Hepatocyte (in vitro differentiated cells): ENCODE results near the gene ZDHHC4. TPM values are rescaled to one million over a fixed set of nuclear protein-coding genes. Genes with fewer than 3 reads are reported as not detected.

Experiments used
- DNase-seq: peaks from one replicate; pipeline ENCODE4 v3.0.0-alpha.2; 2016; ENCODE audit warnings: low spot score
- H2AFZ ChIP-seq: fragments of 200-600 bp; sonication (generic); 2 replicates; pipeline ENCODE4 v1.6.0; 2016; ENCODE audit warnings: antibody characterized with exemption, mild to moderate bottlenecking
- H3K27ac ChIP-seq: fragments of 200-600 bp; sonication (generic); 2 replicates; pipeline ENCODE4 v1.5.1; 2016; ENCODE audit warnings: mild to moderate bottlenecking
- H3K27me3 ChIP-seq: fragments of 200-600 bp; sonication (generic); 2 replicates; pipeline ENCODE4 v1.6.1; 2016
- H3K36me3 ChIP-seq: fragments of 200-600 bp; sonication (generic); replicated peaks from 2 replicates; pipeline ENCODE4 v1.5.1; 2016; ENCODE audit warnings: low read depth; ENCODE audit not compliant: insufficient read depth
- H3K4me1 ChIP-seq: fragments of 200-600 bp; sonication (generic); 2 replicates; pipeline ENCODE4 v1.5.1; 2016; ENCODE audit warnings: mild to moderate bottlenecking, moderate library complexity; ENCODE audit not compliant: insufficient read depth
- H3K4me2 ChIP-seq: fragments of 200-600 bp; sonication (generic); 2 replicates; pipeline ENCODE4 v1.6.0; 2016
- H3K4me3 ChIP-seq: fragments of 200-600 bp; sonication (generic); 2 replicates; pipeline ENCODE4 v1.5.1; 2016; ENCODE audit warnings: mild to moderate bottlenecking
- H3K79me2 ChIP-seq: fragments of 200-600 bp; sonication (generic); 2 replicates; pipeline ENCODE4 v1.6.0; 2017; ENCODE audit warnings: mild to moderate bottlenecking
- H3K9me2 ChIP-seq: fragments of 200-600 bp; sonication (generic); replicated peaks from 2 replicates; pipeline ENCODE4 v1.6.0; 2017; ENCODE audit warnings: mild to moderate bottlenecking; ENCODE audit not compliant: insufficient read depth
- H3K9me3 ChIP-seq: fragments of 200-600 bp; sonication (generic); 2 replicates; pipeline ENCODE4 v1.5.1; 2016; ENCODE audit warnings: low read depth, mild to moderate bottlenecking
- H4K20me1 ChIP-seq: fragments of 200-600 bp; sonication (generic); 2 replicates; pipeline ENCODE4 v1.6.0; 2016; ENCODE audit warnings: mild to moderate bottlenecking; ENCODE audit not compliant: insufficient read depth, poor library complexity, severe bottlenecking
- CTCF ChIP-seq: fragments of 200-600 bp; sonication (generic); IDR thresholded peaks from 2 replicates; pipeline ENCODE4 v1.5.1; 2016; ENCODE audit warnings: antibody characterized with exemption, mild to moderate bottlenecking; ENCODE audit not compliant: poor library complexity
- EZH2 ChIP-seq: fragments of 200-600 bp; sonication (generic); IDR thresholded peaks from 2 replicates; pipeline ENCODE4 v1.6.1; 2016; ENCODE audit warnings: antibody characterized with exemption, mild to moderate bottlenecking, borderline replicate concordance
- EZH2phosphoT487 ChIP-seq: fragments of 200-600 bp; sonication (generic); IDR thresholded peaks from one replicate; pipeline ENCODE4 v1.6.1; 2018; ENCODE audit warnings: antibody characterized with exemption, mild to moderate bottlenecking, low read depth, moderate library complexity; ENCODE audit not compliant: unreplicated experiment, severe bottlenecking
- WGBS: methylation state at CpG from one replicate; pipeline ENCODE4 v1.1.6; 2016; ENCODE audit warnings: low lambda C conversion rate; ENCODE audit errors: missing lambda C conversion rate; 5-methylcytosine and 5-hydroxymethylcytosine counted together
- polyA plus RNA-seq: library from polyadenylated mRNA; unstranded; fragments of >200 nt; fragmentation: Nextera tagmentation; extraction: Ambion mirVana; gene quantifications from 2 replicates; pipeline ENCODE4 v1.2.1, GENCODE V29; 2016
- total RNA-seq: library from RNA; depleted of rRNA; stranded (reverse); fragments of >200 nt; gene quantifications from 2 replicates; pipeline ENCODE4 v1.2.3, GENCODE V29; 2014

ZDHHC4 gene
- total and polyA plus RNA-seq, 2 experiments from 2014 or later = 60.4 to 109 TPM

GRCh38 chr7:6614953-6615722 is 37.9 kb downstream of the ZDHHC4 start, which contains the start of gene ZNF853:
TSS of gene ZNF853 (plus strand) at chr7:6615610. CDS start at chr7:6616175, 565 bp downstream.
- no peaks in the 10 kb centered on the region for H3K9me3 ChIP-seq
- peak within 1 kb of the TSS; percentile 98 for H3K4me2 ChIP-seq
- TF ChIP-seq CTCF (no peak), EZH2 (no peak), EZH2phosphoT487 (no peak)
- no peaks in the 10 kb centered on the region for H3K36me3 ChIP-seq
- WGBS = 4% methylated on average over 43 of the region's 91 CpGs
- H3K4me1 ChIP-seq = no peaks in the 10 kb centered on the region
- no peaks in the 10 kb centered on the region for H3K79me2 ChIP-seq
- H3K27ac ChIP-seq = no peak within 1 kb of the TSS
- H4K20me1 ChIP-seq = no peaks in the 10 kb centered on the region
- H3K27me3 ChIP-seq = no peaks in the 10 kb centered on the region
- peak; percentile 46 for DNase-seq
- H3K4me3 ChIP-seq = peak within 1 kb of the TSS; percentile 83
- no peaks in the 10 kb centered on the region for H3K9me2 ChIP-seq
- peak within 1 kb of the TSS; percentile 95 for H2AFZ ChIP-seq

- no peak overlapping the region for H3K27ac ChIP-seq
- H3K36me3 ChIP-seq = no peaks in the 10 kb centered on the region
- H2AFZ ChIP-seq = peak overlapping the region; percentile 86
- no peaks in the 10 kb centered on the region for H3K9me3 ChIP-seq
- peak overlapping the region; percentile 98 for H3K4me2 ChIP-seq
- TF ChIP-seq EZH2 = no peak
- TF ChIP-seq CTCF = no peak
- TF ChIP-seq EZH2phosphoT487 = no peak
- 21% methylated on average over 33 of the region's 63 CpGs for WGBS
- no peaks in the 10 kb centered on the region for H3K9me2 ChIP-seq
- no peaks in the 10 kb centered on the region for H3K79me2 ChIP-seq
- no peaks in the 10 kb centered on the region for H3K27me3 ChIP-seq
- peak overlapping the region; percentile 83 for H3K4me3 ChIP-seq
- H4K20me1 ChIP-seq = no peaks in the 10 kb centered on the region
- DNase-seq = peak; percentile 41
- H3K4me1 ChIP-seq = no peaks in the 10 kb centered on the region
Measured at GRCh38 chr7:6615723-6616555, 38.7 kb downstream of the ZDHHC4 start.

GRCh38 chr7:6616854-6617643 is 39.8 kb downstream of the ZDHHC4 start:
- Histone ChIP-seq H3K27ac (no peak overlapping the region), H4K20me1 (no peaks in the 10 kb centered on the region), H3K4me2 (peak overlapping the region; percentile 98), H3K79me2 (no peaks in the 10 kb centered on the region), H3K27me3 (no peaks in the 10 kb centered on the region), H3K9me3 (no peaks in the 10 kb centered on the region), H3K36me3 (no peaks in the 10 kb centered on the region), H3K9me2 (no peaks in the 10 kb centered on the region), H3K4me1 (no peaks in the 10 kb centered on the region), H3K4me3 (no peak overlapping the region), H2AFZ (no peak overlapping the region)
- WGBS = 97% methylated on average over 16 of the region's 20 CpGs
- TF ChIP-seq CTCF (no peak), EZH2phosphoT487 (no peak), EZH2 (no peak)
- no peak for DNase-seq
